GM18498 (cell line): ENCODE results near the gene PTK7.

Experiments
- ATAC-seq: cut with Tn5 transposase; IDR thresholded peaks from one replicate; pipeline ENCODE4 v1.9.1; 2021; ENCODE audit warnings: mild to moderate bottlenecking, moderate library complexity; ENCODE audit not compliant: unreplicated experiment

PTK7 gene

GRCh38 chr6:43142101-43142500 is 66.0 kb downstream of the PTK7 start:
- ATAC-seq = no peak

DNA sequence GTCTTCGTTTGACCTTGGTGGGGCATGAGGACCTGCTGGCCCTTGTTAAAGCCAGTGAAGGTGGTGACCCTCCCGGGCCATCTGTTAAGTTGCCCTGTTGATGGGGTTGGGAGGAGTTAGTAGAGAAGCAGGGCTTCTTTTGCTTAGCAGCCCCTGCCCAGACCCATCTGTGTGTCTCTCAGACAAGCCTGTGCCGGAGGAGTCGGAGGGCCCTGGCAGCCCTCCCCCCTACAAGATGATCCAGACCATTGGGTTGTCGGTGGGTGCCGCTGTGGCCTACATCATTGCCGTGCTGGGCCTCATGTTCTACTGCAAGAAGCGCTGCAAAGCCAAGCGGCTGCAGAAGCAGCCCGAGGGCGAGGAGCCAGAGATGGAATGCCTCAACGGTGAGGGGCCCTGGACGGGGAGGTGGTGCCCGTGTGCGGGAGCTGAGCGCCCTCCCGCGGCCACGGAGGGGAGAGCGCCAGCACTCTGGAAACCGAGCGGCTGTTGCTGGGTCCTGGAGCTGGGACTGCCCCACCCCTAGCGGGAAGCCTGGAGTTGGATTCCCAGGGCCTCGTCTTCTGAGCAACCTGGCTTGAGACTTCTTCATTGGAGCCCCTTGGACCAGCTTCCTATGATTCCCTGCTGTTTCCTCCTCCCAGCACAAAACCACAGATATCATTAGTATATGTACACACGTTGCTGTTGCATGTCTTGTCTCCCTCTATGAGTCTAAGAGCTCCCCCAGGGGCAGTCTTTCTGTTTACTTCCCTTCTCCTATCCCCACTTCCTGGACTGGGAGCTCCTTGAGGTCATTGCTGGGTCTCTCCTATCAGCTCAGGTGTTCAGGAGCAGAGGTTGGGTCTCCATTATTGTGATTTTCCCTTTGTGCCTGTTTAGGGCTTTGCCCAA is 67.4 kb downstream of the PTK7 start:
- peak; percentile 81 for ATAC-seq

GRCh38 chr6:43144879-43145278 is 68.8 kb downstream of the PTK7 start:
- no peak for ATAC-seq

GRCh38 chr6:43146261-43146660 is 70.1 kb downstream of the PTK7 start:
- ATAC-seq = no peak

- no peak for ATAC-seq
Measured at GRCh38 chr6:43146709-43147688, 70.9 kb downstream of the PTK7 start.

DNA sequence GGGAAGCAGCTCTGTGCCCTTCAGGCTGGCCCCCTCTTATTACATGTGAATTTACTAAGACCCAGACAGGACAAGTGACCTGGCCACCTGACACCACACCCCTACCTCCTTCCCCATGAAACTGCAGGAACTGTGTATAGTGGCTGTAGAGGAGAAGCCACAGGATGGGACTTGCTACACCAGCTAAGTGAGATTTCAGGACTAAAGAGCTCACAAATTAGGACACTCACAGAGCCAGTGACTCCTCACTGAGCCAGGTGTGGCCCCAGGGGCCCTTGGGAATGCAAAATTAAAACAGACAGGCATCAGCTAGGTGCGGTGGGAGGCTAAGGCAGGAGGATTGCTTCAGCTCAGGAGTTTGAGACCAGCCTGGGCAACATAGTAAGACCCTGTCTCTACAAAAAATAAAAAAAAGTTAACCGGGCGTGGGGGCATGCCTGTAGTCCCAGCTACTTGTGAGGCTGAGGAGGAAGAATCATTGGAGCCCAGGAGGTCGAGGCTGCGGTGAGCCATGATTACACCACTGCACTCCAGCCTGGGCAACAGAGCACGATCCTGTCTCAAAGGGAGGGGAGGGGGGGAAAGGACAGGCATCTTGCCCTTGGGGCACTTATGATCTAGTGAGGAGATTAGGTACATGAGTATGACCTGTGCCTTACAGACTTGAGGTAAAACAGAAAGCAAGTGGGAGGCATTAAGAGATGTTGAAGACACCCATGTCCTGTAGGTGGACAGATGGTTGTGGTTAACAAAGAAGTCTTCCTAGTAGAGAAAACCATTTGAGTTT is 71.8 kb downstream of the PTK7 start:
- no peak for ATAC-seq

- no peak for ATAC-seq
Measured at GRCh38 chr6:43149265-43149664, 73.2 kb downstream of the PTK7 start.

GRCh38 chr6:43150051-43150751 is 74.1 kb downstream of the PTK7 start:
- no peak for ATAC-seq

DNA sequence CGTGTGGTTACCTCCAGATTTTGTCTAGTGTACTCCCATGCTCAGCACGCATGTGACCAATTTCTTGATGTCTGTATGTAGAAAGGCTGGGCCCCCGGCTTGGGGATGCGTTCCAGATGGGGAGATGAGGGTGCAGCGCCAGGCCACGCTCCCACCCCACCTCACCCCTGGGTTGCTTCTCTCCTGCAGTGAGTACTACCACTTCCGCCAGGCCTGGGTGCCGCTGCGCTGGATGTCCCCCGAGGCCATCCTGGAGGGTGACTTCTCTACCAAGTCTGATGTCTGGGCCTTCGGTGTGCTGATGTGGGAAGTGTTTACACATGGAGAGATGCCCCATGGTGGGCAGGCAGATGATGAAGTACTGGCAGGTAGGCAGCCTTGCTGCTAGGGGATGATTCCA is 83.5 kb downstream of the PTK7 start:
- no peak for ATAC-seq

DNA sequence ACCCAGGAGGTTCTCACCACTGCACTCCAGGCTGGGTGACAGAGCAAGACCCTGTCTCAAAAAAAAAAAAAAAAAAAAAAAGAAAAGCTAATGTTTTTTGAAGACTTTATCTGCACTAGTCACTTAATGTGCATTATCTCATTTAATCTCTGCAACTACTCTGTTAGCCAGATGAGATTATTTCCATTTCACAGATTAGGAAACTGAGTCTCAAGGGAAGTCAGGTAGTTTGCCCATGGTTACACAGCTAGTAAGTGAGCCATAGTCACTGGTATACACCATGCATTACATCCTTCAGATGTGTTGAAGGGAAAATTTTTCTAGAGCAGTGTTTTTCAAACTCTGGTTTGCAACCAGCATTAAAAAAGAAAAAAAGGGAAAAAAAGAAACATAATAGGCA is 87.8 kb downstream of the PTK7 start:
- ATAC-seq = no peak

DNA sequence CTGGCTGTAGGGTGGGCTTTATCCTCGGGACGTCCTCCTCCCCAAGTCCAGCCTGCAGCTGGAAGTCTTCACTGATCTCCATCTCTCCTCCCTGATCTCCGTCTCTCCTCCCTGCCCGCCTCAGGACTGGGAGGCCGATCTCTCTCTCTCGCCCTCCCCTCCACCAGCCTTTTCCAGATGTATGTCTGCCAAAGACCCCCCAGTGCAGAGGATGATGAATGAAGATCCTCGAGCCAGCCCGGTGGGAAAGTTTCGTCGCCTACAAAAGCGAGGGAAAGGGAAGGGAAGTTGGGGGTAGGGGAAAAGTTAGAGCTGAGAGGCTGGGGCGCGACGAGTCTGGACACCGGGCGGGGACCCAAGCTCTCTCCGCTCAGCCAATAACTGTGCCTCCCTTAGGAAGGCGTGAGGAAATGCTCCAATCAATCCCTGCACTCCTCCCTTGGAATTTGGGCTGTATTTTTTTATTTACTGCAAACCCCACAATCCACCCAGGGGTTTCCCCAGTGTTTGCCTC is 94.4 kb downstream of the PTK7 start:
- ATAC-seq = no peak

GRCh38 chr6:43170931-43171706 is 95.0 kb downstream of the PTK7 start, which contains the start of gene SRF:
Gene SRF, plus strand, starts transcription at chr6:43171269. Its CDS starts 388 bp downstream, at chr6:43171657.
- ATAC-seq = peak; percentile 60

- no peak for ATAC-seq
Measured at GRCh38 chr6:43171707-43172103, 95.6 kb downstream of the PTK7 start.

DNA sequence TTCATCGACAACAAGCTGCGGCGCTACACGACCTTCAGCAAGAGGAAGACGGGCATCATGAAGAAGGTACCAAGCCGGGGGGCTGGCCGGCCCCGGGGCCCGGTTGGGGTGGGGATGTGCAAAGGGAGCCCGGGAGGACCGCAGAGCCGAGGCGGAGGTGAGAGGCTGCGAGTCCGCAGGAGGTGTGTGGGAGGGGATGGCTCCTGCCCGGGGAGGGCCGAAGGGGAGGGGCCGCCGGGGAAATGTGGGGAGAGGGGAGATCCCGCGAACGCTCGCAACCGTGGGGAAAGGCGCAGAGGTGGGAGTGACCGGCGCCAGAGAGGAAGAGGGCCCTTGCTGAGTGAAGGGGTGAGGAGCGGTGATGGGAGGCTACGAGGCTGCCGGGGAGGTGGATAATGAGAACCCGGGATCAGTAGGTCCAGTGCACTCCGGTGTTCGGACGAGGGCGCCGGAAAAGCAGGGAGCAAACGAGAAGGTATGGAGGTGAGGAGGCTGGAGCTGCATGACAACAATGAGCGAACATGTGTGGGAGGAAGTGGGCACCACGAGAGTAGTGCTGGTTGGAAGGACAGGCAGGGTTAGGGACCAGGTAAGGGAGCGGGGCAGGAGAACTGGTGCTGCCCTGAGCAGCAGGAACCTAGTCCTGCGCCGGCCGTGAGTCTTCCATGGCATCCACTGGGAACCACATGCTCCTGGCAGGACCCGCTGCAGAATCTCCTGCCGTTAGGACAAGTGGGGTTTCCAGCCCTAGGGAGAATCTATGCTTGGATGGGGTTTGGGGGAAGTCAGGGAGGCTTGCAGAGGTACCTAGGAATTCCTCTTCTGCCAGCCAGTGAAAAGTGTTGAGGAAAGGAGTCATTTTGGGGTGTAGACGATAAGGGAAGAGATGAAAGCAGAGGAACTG is 96.2 kb downstream of the PTK7 start:
- no peak for ATAC-seq

DNA sequence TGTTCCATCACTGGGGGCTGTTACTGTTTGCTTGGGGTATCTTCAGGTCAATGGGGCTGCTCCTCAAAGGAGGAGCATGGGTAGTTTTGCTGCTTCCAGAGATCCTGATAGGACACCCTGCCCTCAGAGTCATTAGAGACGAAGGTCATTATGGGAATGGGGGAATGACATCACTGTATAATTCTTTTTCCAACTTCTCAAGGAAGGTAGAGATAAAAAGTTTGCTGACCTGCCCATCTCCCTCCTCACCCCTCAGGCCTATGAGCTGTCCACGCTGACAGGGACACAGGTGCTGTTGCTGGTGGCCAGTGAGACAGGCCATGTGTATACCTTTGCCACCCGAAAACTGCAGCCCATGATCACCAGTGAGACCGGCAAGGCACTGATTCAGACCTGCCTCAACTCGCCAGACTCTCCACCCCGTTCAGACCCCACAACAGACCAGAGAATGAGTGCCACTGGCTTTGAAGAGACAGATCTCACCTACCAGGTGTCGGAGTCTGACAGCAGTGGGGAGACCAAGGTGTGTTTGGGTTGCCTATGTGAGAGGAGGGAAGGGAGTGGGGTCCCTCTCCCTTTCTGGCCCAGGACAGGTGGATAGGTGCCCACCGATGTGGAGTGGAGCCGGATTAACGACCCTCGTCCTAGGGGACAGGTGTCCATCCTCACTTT is 97.6 kb downstream of the PTK7 start:
- ATAC-seq = no peak

GRCh38 chr6:43174263-43175112 is 98.4 kb downstream of the PTK7 start:
- peak; percentile 74 for ATAC-seq
